NB4 (cell line): ENCODE measurements around the gene CAMTA1.

Experiments
- CTCF ChIP-seq: IDR thresholded peaks from one replicate; pipeline ENCODE4 v1.5.1; 2012; ENCODE audit warnings: low read depth, low read length
- POLR2A ChIP-seq: IDR thresholded peaks from 2 replicates; pipeline ENCODE4 v1.6.1; 2011; ENCODE audit warnings: mild to moderate bottlenecking; ENCODE audit not compliant: insufficient read length; ENCODE audit errors: extremely low read depth

- TF ChIP-seq POLR2A (no peak), CTCF (no peak)
These were observed 122.6 kb downstream of the CAMTA1 start for GRCh38 chr1:6907676-6908434.
